Sciatic nerve (tissue), 2 donors: Measurements from ENCODE around the gene CSRNP2. TPM values are rescaled to one million over a fixed set of nuclear protein-coding genes. Genes with fewer than 3 reads are reported as not detected.
"Not testable (repeated sequence)": the region's sequence is repeated elsewhere in the genome, so short reads cannot be mapped to it uniquely, and the experiment has no call there.

ENCODE experiments used
- ATAC-seq: fragments of 200-7000 bp; cut with Tn5 transposase; one replicate; pipeline ENCODE4 v1.9.1; 2020; ENCODE audit warnings: mild to moderate bottlenecking, moderate library complexity
- DNase-seq: peaks from one replicate; pipeline ENCODE4 v3.0.0-alpha.2; 2020; ENCODE audit warnings: low spot score
- intact Hi-C: fragments of 100-400 bp; cut with DNase I; formaldehyde crosslinking; loops from one replicate; pipeline ENCODE4 v1.14.2; 2022
- total RNA-seq: library from RNA; stranded (reverse); fragmentation: NEBNext Ultra II Directional; extraction: Animal tissue kit (Norgen Biotek cat#: 25700); gene quantifications from one replicate; pipeline ENCODE4 v1.2.1, GENCODE V29; 2021
- donor health status: DM: no; HTN: no; CAD: no.
- donor health status: DM: no; HTN: no; CAD: no.

CSRNP2 gene
- total RNA-seq, 1 donor from 2014 or later = 38.4 TPM

DNA sequence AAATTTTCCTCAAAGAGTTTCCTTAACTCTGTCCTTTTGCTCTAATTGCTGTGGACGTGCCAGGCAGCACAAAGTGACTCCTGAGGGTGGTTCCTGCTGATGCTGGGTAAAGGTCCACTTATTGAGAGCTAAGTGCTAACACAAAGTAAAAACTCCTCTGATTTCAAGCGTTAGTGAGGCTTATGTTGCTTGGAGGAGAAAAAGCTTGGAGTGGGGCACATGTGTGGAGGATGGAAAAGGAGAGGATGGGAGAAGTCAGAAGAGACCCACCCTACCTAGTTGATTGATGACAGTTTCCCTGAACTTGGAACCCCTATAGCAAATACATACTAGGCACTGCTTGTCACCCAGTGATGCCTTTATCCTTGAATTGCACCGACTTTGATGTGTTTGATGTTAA is 47.1 kb downstream of the CSRNP2 start:
- DNase-seq (no peak), ATAC-seq (no peak)
- intact Hi-C loops = no loop called here

DNA sequence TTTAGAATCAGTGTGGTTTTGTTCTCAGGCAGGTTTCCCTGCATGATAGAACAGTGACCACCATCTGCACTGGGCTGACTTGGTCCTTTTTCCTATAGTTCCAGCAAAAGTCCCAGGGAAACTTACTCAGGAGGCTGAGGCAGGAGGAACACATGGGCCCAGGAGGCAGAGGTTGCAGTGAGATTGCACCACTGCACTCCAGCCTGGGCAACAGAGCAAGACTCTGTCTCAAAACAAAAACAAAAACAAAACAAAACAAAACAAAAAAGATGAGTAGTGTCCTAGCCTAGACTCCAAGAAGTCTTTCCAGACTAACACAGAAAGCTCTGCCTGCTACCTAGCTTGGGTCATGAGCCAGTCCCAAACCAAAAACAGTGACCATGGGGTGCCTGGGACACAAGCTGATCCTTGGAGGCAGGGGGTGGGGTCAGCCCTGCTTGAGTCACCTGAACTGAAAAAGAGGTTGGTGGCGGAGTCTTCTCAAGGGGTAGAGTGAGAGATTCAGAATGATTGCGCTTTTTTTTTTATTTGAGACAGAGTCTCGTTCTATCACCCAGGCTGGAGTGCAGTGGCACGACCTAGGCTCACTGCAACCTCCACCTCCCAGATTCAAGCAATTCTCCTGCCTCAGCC is 49.8 kb downstream of the CSRNP2 start:
- ATAC-seq = no peak
- DNase-seq = no peak
- intact Hi-C loops = no loop called here

DNA sequence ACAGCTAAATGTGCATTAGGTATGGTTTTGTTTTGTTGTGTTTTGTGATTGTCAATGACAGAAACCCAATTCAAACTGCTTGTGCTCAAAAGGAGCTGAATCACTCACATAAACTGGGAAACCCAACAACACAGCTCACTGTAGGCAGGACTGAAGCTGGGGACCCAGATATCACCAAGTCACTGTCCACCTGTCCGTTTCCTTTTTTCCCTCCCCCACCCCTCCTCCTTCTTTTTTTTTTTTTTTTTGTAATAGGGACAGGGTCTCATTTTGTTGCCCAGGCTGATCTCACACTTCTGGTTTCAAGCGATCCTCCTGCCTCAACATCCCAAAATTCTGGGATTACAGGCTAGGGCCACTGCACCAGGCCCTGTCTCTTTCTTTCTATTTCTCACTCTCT is 50.3 kb downstream of the CSRNP2 start:
- no peak for ATAC-seq
- intact Hi-C loops = no loop called here
- DNase-seq = no peak

DNA sequence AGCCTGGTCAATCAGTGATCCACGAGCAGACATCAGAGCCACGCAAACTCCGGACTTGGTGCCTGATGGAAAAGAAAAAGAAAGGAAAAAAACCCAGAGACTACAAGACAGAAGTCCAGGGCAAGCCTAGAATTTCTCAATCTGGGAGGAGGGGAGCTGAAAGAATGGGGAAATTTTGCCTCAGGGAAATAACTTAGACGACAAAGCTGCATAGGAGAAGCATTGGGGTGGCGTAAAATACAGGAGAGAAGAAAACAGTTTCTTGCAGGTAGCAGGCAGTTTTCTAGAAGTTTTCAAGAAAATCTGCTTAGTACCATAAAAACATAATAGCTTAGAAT is 54.6 kb downstream of the CSRNP2 start:
- ATAC-seq = no peak
- DNase-seq = no peak
- intact Hi-C loops = no loop called here

DNA sequence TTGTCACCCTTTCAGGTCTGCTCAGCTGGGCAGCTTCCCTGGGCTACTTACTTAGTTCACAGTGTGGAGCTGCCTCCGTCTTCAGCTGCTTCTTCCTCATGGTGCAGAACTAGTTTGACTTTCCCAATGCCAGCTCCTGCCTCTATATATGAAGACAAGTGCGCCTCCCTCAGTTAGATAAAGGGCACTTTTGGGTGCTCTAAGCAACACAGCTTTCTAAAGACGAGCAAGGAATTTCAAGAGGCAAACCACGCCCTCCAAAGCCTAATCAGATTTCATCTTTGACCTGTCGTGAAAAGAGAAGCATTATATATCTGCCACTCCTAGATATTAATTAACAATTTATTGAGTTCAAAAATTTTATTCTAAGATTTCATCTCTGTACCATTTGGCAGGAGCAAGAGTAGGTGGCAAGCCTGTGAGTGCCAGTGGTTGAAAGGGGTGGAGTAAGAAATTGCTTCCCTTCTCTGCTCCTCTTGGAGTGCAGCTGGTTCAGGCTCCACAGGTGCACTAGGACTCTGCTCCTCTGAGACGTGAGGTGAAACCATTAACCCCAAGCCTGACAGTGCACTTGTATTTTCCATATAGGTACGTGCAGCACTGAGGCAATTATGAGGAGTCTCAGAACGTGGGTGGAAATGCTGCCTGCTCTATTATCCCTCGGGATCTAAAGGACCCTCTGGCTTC is 55.1 kb downstream of the CSRNP2 start:
- ATAC-seq = no peak
- intact Hi-C loops = no loop called here
- DNase-seq = no peak

DNA sequence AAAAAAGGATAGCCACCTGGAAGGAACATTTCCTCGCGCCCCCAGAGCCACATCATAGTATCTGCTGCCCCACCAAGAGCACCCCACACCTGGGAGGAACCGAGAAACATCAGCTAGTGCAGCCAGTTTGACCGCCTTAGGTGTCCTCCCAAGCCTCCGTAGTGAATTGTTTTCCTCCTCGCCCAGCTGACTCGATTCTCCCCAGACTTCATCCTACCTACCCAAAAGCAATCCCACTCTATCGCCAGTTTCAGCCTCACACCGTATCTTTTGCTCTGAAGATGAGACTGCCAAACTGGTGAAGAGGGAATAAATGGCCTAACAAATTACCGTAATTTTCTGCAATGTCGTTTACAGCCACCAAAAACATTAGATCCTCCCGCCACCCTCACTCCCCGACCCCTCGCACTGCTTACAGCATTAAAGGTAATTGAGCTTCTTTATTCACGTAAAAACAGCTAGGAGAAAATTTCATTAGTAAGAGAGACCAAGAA is 56.0 kb downstream of the CSRNP2 start:
- intact Hi-C loops = no loop called here
- no peak for DNase-seq
- ATAC-seq = no peak

DNA sequence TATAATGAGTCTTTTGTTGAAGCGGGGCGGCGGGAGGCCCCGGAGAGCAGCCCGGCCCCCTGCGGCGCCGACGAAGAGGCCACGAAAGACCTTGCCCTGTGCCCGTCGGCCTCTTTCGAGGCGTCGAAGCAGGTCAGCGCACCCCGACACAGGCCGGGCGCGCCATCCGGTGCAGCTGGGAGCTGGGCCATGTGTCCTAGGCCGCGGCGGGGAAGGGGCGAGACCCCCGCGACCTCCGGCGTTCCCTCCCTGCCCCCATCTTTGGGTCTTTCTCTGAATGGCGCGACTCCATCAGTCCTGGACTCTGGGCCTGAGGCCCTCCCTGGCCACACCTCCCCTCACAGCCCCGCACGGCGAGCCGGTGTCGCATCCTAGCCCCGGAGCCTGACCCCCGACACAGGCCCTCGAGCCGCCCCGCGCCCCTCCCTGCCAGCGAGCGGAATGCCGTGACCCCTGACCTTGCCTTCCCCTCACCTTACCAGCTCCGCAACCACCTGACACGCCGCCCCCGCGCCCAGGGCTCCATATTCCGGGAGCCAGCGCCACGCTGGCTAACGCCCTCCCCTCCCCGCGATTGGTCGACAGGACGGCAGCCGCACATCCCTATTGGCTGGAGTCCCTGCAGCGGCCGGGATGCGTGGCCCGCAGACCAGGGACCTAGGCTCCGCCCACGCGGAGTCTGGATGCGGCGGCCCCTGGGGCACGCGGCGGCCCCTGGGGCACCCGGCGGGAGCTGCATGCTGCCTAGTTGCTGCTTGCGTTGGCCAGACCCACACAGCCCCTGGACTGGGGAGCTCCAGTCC is 57.4 kb downstream of the CSRNP2 start, which contains the start of gene SLC11A2:
Gene SLC11A2, minus strand, starts transcription at position 549 of the 803 bp plus-strand sequence. CDS start 15,656 bp downstream, outside the sequence.
- ATAC-seq = peak; percentile 98
- peak; percentile 97 for DNase-seq
- intact Hi-C loops = no loop called here

DNA sequence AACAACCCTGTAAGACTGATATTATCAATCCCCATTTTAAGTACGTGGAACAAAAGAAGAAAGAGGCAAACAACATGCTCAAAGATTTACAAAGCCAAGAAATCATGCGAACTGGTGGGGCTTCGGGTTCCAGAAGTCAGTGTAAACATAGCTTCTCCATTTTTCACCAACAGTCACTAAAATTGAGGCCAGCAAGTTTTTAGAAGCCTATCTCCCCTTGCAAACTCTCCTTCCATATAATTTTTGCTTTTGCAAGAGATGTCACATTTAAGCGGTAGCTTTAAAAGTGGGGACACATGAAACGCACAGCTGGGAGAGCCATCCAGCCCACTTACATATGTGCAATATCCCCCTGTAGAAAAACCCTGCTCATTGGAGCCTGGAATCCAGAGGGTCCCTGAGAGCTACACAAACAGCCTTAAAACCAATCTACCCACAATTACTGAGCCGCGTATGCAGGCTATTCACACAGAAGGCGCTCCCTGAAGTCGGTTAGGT is 58.0 kb downstream of the CSRNP2 start:
- no peak for ATAC-seq
- intact Hi-C loops = no loop called here
- DNase-seq = no peak

DNA sequence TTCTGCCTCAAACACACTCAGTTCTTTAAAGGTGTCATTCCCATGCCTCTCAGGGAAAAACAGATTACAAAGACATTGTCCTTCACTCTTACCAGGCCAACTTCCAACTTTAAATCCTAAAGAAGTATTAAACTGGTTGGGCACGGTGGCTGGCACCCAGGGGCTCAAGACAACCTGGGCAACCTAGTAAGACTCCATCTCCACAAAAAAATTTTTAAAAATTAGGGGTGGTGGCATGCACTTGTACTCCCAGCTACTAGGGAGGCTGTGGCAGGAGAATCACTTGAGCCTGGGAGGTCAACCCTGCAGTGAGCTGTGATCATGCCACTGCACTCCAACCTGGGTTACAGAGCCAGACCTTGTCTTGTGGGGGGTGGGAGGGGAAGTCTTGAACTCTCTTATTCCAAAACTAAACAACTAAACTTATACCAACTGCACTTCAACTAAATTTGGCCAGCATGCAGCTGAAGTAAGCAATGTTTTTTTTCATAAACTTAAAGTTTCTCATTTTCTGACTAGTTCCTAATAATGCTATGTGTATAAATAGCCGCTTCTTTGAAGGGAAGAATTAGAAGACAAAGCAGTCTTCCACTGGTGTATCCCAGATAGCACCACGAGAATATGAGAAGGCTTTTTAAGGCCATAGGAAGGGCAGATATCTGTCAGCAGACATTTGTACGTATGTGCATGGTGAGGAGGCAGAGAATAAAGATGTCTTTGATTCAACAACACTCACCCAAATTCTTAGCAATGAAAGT is 59.6 kb downstream of the CSRNP2 start:
- no peak for DNase-seq
- ATAC-seq = no peak
- intact Hi-C loops = no loop called here

DNA sequence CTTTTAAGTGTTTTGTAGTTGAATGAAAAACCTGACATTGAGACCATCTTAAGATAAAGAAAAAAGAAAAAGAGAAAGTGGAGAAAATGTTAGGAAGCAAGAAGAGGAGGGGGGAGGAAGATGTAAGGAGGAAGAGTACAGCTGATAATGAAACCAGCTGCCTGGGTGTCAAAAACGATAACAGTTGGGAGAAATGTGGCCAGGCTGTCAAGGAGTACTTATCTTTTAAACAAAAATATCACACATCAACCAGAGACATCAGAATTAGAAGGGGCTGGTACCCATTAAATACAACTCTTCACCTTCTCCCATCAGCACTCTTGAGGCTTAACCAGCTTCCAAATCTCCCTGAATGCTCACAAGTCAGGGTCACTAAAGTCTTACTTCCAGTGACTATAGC is 61.7 kb downstream of the CSRNP2 start:
- intact Hi-C loops = no loop called here
- DNase-seq (no peak), ATAC-seq (no peak)

DNA sequence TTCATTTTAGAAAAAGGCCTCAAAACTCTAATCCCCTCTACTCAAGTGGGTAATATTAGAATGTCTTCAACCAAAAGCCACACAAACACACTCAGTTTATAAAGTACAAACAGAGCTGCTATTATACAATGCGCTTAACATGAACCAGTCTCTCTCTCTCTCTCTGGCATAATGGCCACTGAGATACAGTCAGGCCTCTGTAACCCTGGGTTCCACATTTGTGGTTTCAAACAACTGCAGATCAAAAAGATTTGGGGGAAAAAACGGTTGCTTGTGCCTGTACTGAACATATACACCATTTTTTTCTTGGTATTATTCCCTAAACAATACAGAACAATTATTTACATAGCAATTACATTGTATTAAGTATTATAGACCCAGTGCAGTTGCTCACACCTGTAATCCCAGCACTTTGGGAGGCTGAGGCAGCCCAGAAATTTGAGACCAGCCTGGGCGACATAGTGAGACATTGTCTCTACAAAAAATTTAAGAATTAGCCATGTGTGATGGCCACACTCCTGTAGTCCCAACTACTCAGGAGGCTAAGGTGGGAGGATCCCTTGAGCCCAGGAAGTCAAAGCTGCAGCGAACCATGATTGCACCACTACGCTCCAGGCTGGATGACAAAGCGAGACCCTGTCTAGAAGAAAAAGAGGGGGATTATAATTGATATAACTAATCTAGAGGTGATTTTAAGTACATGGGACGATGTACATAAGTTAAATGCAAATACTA is 62.8 kb downstream of the CSRNP2 start:
- ATAC-seq = no peak
- no peak for DNase-seq
- intact Hi-C loops = no loop called here

DNA sequence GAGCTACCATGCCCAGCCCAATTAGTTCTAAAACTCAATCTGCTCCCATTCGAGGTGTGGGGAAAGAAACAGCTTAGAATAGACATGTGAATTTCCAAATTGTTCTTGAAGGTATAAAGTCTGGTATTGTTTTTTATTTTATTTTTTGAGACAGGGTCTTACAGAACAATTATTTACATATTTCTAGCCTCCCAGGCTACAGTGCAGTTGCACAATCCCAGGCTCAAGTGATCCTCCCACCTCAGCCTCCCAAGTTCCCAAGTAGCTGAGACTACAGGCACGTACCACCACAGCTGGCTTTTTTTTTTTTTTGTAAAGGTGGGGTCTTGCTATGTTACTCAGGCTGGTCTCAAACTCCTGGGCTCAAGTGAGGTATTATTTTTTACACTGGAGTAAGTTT is 63.5 kb downstream of the CSRNP2 start:
- intact Hi-C loops = no loop called here
- DNase-seq (no peak), ATAC-seq (no peak)

DNA sequence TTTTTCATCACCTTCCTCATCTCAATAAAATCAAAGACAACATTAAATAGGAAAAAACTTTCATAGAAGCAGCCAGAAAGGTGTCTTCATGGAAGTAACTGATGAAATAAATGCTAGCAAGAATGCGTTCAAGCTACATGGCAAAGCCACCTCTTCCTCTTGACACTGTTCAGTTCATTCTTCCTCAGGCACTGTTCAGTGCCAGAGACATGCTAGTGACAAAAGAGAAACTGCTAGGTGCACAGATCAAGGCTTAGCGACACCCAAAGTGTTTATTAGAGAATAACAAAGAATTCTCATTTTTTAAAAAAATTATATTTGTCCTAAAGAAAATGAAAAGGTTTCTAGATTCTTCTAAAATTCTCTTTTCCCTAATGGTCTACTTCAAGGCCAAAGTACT is 64.4 kb downstream of the CSRNP2 start:
- intact Hi-C loops = no loop called here
- ATAC-seq (no peak), DNase-seq (no peak)

DNA sequence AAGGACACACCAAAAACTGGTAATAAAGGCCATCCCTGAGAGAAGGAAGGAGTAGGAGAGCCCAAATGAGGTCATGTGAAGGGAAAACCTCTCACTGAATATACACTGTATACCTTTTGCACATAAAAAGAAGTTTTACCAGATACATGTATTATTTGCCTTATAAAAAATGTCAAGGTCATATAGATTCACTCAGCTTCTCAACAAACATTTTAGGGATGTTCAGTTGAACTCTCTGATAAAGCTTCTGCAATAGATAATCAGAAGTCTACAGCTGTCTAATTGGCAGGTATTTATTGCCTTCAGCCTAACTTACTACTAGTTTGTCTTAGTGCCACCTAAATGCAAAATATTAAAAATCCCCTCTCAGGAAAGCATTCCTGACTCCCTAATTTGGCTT is 65.9 kb downstream of the CSRNP2 start:
- ATAC-seq = no peak
- intact Hi-C loops = no loop called here
- no peak for DNase-seq

DNA sequence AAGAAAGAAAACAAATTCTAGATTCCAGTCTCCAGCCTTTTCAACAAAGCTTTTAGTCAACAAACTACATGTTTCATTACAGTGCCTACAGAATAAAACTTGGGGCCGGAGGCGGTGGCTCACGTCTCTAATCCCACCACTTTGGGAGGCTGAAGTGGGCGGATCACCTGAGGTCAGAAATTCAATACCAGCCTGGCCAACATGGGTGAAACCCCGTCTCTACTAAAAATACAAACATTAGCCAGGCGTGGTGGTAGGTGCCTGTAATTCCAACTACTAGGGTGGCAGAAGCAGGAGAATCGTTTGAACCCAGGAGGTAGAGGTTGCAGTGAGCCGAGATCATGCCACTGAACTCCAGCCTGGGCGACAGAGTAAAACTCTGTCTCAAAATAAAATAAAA is 68.9 kb downstream of the CSRNP2 start:
- intact Hi-C loops, ATAC-seq, DNase-seq: not testable (repeated sequence)

DNA sequence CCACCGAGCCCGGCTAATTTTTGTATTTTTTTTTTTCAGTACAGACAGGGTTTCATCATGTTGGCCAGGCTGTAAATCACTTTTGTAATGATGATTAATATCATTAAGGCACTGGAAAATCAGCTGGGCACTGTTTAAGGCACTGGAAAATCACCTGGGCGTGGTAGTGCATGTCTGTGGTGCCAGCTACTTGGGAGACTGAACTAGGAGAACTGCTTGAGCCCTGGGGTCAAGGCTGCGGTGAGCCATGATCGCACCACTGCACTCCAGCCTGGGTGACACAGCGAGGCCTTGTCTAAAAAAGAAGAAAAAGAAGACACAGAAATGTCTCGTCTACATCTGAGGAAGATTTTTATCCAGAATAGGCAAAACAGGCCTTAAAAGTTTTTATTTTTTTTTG is 70.0 kb downstream of the CSRNP2 start:
- DNase-seq = no peak
- intact Hi-C loops = no loop called here
- no peak for ATAC-seq

DNA sequence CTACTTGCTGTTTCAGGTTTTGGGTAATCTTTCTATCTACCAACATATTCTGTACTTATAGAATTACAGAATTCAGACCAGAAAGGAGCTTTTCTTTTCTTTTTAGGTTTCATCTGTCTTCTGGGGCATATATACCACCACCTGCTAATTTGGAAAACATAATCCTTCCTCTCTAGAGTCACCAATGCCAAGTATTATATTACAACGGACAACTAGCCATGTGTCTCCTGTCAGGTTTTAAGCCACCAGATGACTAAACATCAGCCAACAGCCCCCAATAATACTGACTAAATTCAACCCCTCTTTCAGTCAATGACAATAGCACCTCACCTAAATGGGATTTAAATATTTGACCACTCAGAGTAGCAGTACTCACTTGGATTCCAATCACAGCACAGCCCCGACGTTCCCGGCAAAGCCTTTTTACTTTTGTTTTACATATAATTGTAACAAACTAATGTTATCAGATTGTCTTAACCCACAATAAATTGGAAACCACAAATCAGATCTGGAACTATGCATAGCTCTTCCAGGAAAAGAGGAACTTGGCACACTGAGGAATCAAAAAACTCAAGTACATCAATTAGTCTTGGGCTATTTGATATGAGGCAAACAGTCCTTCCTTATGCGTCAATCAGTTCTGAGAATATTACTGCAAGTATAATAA is 70.7 kb downstream of the CSRNP2 start:
- ATAC-seq (no peak), DNase-seq (no peak)
- intact Hi-C loops = no loop called here

DNA sequence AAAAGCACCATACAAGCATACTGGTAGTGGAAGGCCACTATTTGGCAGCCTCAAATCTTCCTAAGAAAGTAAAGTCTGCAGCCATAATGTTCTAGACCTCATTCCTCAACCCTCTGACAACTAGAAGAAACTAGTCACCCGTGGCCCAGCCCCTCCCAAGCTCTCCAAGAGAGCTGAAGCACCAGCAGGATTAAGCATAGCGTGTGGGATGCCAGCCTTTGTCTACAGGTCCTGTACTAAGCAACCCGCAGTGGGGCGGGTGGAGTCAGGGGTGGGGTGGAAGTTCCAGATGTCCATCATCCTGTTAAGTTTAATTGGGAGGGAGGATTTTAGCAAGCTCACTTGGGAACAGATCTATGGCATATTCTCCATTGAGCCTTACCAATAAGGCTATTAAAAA is 71.4 kb downstream of the CSRNP2 start:
- intact Hi-C loops = no loop called here
- DNase-seq (no peak), ATAC-seq (no peak)
